ENCODE measurements around the gene CA10.

- TF ChIP-seq POLR2A (IDR thresholded peaks at IDR 0.05) (no peak), CTCF (IDR thresholded peaks at IDR 0.05) (no peak), POLR2AphosphoS5 (IDR thresholded peaks at IDR 0.05) (no peak), EP300 (IDR thresholded peaks at IDR 0.05) (no peak)
Measured at GRCh38 chr17:51741458-51741857, 417.1 kb downstream of the CA10 start.

Measured in gastroesophageal sphincter (tissue), 3 donors.